ENCODE data around the gene SON.
A peak's percentile ranks its signal among the peaks of the same experiment; 100 is the strongest.
"Not testable (repeated sequence)": the region's sequence is repeated elsewhere in the genome, so short reads cannot be mapped to it uniquely, and the experiment has no call there.

The SON gene, protein sequence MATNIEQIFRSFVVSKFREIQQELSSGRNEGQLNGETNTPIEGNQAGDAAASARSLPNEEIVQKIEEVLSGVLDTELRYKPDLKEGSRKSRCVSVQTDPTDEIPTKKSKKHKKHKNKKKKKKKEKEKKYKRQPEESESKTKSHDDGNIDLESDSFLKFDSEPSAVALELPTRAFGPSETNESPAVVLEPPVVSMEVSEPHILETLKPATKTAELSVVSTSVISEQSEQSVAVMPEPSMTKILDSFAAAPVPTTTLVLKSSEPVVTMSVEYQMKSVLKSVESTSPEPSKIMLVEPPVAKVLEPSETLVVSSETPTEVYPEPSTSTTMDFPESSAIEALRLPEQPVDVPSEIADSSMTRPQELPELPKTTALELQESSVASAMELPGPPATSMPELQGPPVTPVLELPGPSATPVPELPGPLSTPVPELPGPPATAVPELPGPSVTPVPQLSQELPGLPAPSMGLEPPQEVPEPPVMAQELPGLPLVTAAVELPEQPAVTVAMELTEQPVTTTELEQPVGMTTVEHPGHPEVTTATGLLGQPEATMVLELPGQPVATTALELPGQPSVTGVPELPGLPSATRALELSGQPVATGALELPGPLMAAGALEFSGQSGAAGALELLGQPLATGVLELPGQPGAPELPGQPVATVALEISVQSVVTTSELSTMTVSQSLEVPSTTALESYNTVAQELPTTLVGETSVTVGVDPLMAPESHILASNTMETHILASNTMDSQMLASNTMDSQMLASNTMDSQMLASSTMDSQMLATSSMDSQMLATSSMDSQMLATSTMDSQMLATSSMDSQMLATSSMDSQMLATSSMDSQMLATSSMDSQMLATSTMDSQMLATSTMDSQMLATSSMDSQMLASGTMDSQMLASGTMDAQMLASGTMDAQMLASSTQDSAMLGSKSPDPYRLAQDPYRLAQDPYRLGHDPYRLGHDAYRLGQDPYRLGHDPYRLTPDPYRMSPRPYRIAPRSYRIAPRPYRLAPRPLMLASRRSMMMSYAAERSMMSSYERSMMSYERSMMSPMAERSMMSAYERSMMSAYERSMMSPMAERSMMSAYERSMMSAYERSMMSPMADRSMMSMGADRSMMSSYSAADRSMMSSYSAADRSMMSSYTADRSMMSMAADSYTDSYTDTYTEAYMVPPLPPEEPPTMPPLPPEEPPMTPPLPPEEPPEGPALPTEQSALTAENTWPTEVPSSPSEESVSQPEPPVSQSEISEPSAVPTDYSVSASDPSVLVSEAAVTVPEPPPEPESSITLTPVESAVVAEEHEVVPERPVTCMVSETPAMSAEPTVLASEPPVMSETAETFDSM (N-terminal part only)

GRCh38 chr21:33542640-33543504, at the start of gene SON:
TSS of gene SON (plus strand) at chr21:33543038. CDS start at chr21:33543093, 55 bp downstream.
- DNase-seq: peak; percentile 99

GRCh38 chr21:33493756-33494155, 49.1 kb upstream of the SON start:
- DNase-seq: no peak

GRCh38 chr21:33495743-33496142, 47.1 kb upstream of the SON start:
- DNase-seq: no peak

- no peak for DNase-seq
Observed at GRCh38 chr21:33496345-33496744, 46.5 kb upstream of the SON start.

GRCh38 chr21:33505833-33506232, 37.0 kb upstream of the SON start:
- no peak for DNase-seq

GRCh38 chr21:33507003-33507402, 35.8 kb upstream of the SON start:
- not testable (repeated sequence) for DNase-seq

GRCh38 chr21:33510826-33511225, 32.0 kb upstream of the SON start:
- DNase-seq: no peak

- DNase-seq: no peak
Observed at GRCh38 chr21:33511639-33512038, 31.2 kb upstream of the SON start.

- DNase-seq: no peak
Observed at GRCh38 chr21:33512481-33512880, 30.4 kb upstream of the SON start.

GRCh38 chr21:33514229-33514628, 28.6 kb upstream of the SON start:
- DNase-seq: peak; percentile 8

- DNase-seq: no peak
Observed at GRCh38 chr21:33518899-33519298, 23.9 kb upstream of the SON start.

GRCh38 chr21:33522297-33522952, 20.4 kb upstream of the SON start:
- DNase-seq: no peak

DNA sequence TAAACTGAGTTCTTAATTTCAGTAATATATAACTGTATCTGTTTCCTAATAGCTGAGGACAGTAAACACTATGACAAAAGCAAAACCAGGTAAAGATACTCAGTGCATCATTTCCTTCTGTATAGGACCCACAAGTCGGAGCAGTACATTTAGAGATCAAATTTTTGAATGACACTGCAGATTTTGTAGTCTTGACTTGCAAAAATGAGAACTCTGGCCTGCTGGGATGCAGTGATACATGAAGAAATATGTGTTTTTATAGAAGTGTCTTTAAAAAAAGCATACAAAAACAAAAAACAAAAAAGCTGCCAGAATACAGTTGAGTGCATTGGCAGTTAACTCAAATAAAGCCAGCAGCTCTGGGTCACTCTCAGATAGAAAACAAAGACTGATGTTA, 19.9 kb upstream of the SON start:
- DNase-seq: no peak

DNA sequence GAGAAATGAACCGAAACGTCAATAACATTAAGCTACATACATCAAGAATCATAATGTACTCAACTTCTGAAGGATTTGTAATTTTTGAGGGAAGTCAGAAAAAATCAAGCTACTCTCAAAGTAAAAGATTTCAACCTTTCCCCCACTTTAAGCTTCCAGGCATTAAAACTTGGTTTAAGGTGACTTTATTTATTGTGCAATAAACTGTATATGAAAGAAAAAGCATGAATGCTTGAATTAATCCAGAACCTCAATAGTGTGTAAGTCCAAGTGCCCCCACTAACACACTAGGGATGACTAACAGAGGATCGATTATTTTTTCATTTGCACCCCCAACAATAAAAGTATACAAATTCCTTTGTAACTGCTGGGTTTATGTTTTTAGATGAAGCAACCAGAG, 11.8 kb upstream of the SON start:
- no peak for DNase-seq

- no peak for DNase-seq
Observed at GRCh38 chr21:33537212-33537611, 5.6 kb upstream of the SON start.

- DNase-seq: no peak
Observed at GRCh38 chr21:33539616-33540015, 3.2 kb upstream of the SON start.

DNA sequence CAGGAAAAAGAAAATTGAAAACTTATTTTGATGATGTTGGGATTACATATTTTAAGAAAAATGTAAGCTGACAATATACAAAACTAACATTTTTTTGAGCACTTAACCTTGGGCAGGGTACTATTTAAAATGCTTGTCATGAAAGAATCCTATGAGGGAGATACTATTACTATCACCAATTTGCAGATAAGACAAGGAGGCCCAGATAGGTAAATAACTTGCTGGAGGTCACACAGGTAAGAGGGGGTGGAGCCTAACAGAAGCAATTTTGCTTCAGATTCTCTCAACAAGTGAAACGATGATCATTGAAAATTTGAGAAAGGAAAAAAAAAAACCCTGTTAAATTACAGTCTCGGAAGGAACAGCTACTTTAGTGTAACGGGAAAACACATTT, 2.1 kb upstream of the SON start:
- no peak for DNase-seq

DNA sequence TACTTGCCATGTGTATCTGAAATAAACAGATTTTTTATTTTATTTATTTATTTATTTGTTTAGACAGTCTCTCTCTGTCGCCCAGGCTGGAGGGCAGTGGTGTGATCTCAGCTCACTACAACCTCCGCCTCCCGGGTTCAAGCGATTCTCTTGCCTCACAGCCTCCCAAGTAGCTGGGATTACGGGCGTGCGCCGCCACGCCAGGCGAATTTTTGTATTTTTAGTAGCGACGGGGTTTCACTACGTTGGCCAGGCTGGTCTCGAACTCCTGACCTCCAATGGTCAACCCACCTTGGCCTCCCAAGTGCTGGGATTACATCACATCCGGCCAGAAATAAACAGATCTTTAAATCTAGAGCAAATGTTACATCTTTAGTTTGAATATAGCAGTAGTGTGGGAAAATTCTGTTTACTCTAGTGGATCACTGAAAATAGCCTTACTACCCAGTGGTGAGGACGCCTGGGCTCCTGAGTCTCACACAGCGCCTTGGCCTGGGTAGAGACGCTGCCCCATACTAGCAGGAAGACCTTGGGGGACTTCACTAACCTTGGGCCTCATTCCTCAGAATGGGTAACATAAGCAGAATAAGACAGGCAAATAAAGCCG, 1.6 kb upstream of the SON start:
- DNase-seq: peak; percentile 37

- DNase-seq: peak; percentile 86
Observed at GRCh38 chr21:33541756-33542639, 840 bp upstream of the SON start, which contains the start of gene GART. TSS of gene GART (minus strand) at chr21:33542117. CDS start at chr21:33539315, 2,802 bp downstream.
